NCI-H1694 treated with DMSO at 0.1 percent for 48 hours (cell line): ENCODE data around the gene KLK5.
"Not testable (repeated sequence)": the region's sequence is repeated elsewhere in the genome, so short reads cannot be mapped to it uniquely, and the experiment has no call there.

Source experiments
- DNase-seq: peaks from one replicate; lab custom pipeline; 2025; lab: John Stamatoyannopoulos, UW

KLK5 gene

GRCh38 chr19:50952910-50953309, at the start of gene KLK5:
Gene KLK5 (minus strand): TSS chr19:50953038. CDS start chr19:50952657, 381 bp downstream.
- no peak for DNase-seq

- DNase-seq, result no peak
These were observed 49.3 kb upstream of the KLK5 start for GRCh38 chr19:51002089-51002532.

- DNase-seq, result no peak
These were observed 48.7 kb upstream of the KLK5 start, which contains the start of gene KLK8 for GRCh38 chr19:51001515-51001914. Gene KLK8 (minus strand): TSS chr19:51001604. CDS start chr19:51001167, 437 bp downstream.

GRCh38 chr19:51000981-51001380, 48.1 kb upstream of the KLK5 start:
- DNase-seq, result no peak

GRCh38 chr19:51000426-51000825, 47.6 kb upstream of the KLK5 start:
- DNase-seq, result no peak

- no peak for DNase-seq
These were observed 45.8 kb upstream of the KLK5 start for GRCh38 chr19:50998686-50999085.

- DNase-seq, result no peak
These were observed 45.2 kb upstream of the KLK5 start for GRCh38 chr19:50998061-50998460.

- no peak for DNase-seq
These were observed 41.3 kb upstream of the KLK5 start for GRCh38 chr19:50994129-50994528.

- no peak for DNase-seq
These were observed 39.8 kb upstream of the KLK5 start for GRCh38 chr19:50992666-50993035.

GRCh38 chr19:50984416-50984815, 31.6 kb upstream of the KLK5 start:
- not testable (repeated sequence) for DNase-seq

- DNase-seq, result no peak
These were observed 30.9 kb upstream of the KLK5 start, which contains the start of gene KLK7 for GRCh38 chr19:50983625-50984292. Gene KLK7 (minus strand): TSS chr19:50983917. CDS start chr19:50982399, 1,518 bp downstream.

- DNase-seq, result no peak
These were observed 29.3 kb upstream of the KLK5 start for GRCh38 chr19:50982186-50982585.

- DNase-seq, result no peak
These were observed 28.8 kb upstream of the KLK5 start for GRCh38 chr19:50981587-50982146.

GRCh38 chr19:50980208-50980607, 27.4 kb upstream of the KLK5 start:
- no peak for DNase-seq

- no peak for DNase-seq
These were observed 26.9 kb upstream of the KLK5 start for GRCh38 chr19:50979758-50980157.

- no peak for DNase-seq
These were observed 26.0 kb upstream of the KLK5 start for GRCh38 chr19:50978772-50979390.

GRCh38 chr19:50977626-50978025, 24.8 kb upstream of the KLK5 start:
- no peak for DNase-seq

- no peak for DNase-seq
These were observed 22.9 kb upstream of the KLK5 start for GRCh38 chr19:50975766-50976165.

GRCh38 chr19:50974702-50975556, 22.1 kb upstream of the KLK5 start:
- no peak for DNase-seq

GRCh38 chr19:50972795-50973376, 20.0 kb upstream of the KLK5 start:
- DNase-seq, result no peak

GRCh38 chr19:50969810-50970209, 17.0 kb upstream of the KLK5 start:
- not testable (repeated sequence) for DNase-seq

GRCh38 chr19:50969413-50969760, 16.5 kb upstream of the KLK5 start, which contains the start of gene KLK6:
Gene KLK6 (minus strand): TSS chr19:50969591. CDS start chr19:50968104, 1,487 bp downstream.
- DNase-seq, result no peak
